ENCODE measurements around the gene CCL8.

The CCL8 gene

DNA sequence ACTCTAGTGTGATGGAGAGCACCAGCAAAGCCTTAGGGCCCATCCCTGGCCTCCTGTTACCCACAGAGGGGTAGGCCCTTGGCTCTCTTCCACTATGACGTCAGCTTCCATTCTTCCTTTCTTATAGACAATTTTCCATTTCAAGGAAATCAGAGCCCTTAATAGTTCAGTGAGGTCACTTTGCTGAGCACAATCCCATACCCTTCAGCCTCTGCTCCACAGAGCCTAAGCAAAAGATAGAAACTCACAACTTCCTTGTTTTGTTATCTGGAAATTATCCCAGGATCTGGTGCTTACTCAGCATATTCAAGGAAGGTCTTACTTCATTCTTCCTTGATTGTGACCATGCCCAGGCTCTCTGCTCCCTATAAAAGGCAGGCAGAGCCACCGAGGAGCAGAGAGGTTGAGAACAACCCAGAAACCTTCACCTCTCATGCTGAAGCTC is at the start of gene CCL8:
CCL8 (plus strand) TSS at position 397 of the 445 bp plus-strand sequence. CDS start 67 bp downstream, outside the sequence.
- DNase-seq (ENCODE audit: low spot score): no peak

GRCh38 chr17:34269969-34270368 is 49.3 kb upstream of the CCL8 start, which contains the start of gene CCL7:
Gene CCL7, plus strand, starts transcription at chr17:34270221. Its CDS starts 70 bp downstream, at chr17:34270291.
- Histone ChIP-seq H3K4me3 (no peak within 1 kb of the TSS), H3K27ac (no peak within 1 kb of the TSS)
- no peak for DNase-seq (ENCODE audit: low spot score)
- TF ChIP-seq, protein P1, sequence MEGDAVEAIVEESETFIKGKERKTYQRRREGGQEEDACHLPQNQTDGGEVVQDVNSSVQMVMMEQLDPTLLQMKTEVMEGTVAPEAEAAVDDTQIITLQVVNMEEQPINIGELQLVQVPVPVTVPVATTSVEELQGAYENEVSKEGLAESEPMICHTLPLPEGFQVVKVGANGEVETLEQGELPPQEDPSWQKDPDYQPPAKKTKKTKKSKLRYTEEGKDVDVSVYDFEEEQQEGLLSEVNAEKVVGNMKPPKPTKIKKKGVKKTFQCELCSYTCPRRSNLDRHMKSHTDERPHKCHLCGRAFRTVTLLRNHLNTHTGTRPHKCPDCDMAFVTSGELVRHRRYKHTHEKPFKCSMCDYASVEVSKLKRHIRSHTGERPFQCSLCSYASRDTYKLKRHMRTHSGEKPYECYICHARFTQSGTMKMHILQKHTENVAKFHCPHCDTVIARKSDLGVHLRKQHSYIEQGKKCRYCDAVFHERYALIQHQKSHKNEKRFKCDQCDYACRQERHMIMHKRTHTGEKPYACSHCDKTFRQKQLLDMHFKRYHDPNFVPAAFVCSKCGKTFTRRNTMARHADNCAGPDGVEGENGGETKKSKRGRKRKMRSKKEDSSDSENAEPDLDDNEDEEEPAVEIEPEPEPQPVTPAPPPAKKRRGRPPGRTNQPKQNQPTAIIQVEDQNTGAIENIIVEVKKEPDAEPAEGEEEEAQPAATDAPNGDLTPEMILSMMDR (IDR thresholded peaks at IDR 0.05): no peak

More for the DNA sequence above, at the start of gene CCL8:
- TF ChIP-seq, protein P1 (IDR thresholded peaks at IDR 0.05): no peak
- Histone ChIP-seq H3K4me3 (no peak within 1 kb of the TSS), H3K27ac (peak within 1 kb of the TSS in 1 of 2 donors; percentile 36)

- no peak overlapping the region for H3K27ac ChIP-seq
- no peak overlapping the region for H3K4me3 ChIP-seq
- no peak for DNase-seq (ENCODE audit: low spot score)
- TF ChIP-seq, protein P1 (IDR thresholded peaks at IDR 0.05): no peak
Measured at GRCh38 chr17:34275881-34276280, 43.4 kb upstream of the CCL8 start.

GRCh38 chr17:34276826-34277225 is 42.4 kb upstream of the CCL8 start:
- TF ChIP-seq, protein P1 (IDR thresholded peaks at IDR 0.05): no peak
- Histone ChIP-seq H3K27ac (no peak overlapping the region), H3K4me3 (no peak overlapping the region)
- no peak for DNase-seq (ENCODE audit: low spot score)

GRCh38 chr17:34283571-34283970 is 35.7 kb upstream of the CCL8 start:
- Histone ChIP-seq H3K4me3 (no peak overlapping the region), H3K27ac (no peak overlapping the region)
- DNase-seq (ENCODE audit: low spot score): no peak
- TF ChIP-seq, protein P1 (IDR thresholded peaks at IDR 0.05): no peak

- TF ChIP-seq, protein P1 (IDR thresholded peaks at IDR 0.05): no peak
- H3K4me3 ChIP-seq: no peak within 1 kb of the TSS
- no peak for DNase-seq (ENCODE audit: low spot score)
- H3K27ac ChIP-seq: no peak within 1 kb of the TSS
Measured at GRCh38 chr17:34285286-34285792, 33.9 kb upstream of the CCL8 start, which contains the start of gene CCL11. Gene CCL11, plus strand, starts transcription at chr17:34285742. Its CDS starts 67 bp downstream, at chr17:34285809.

DNA sequence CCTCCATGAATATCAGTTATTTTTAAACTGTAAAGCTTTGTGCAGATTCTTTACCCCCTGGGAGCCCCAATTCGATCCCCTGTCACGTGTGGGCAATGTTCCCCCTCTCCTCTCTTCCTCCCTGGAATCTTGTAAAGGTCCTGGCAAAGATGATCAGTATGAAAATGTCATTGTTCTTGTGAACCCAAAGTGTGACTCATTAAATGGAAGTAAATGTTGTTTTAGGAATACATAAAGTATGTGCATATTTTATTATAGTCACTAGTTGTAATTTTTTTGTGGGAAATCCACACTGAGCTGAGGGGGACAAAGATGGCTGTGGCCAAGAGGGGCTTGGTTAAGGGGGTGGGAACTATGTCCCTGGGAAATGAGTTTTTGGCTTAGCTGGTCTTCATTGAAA is 31.4 kb upstream of the CCL8 start:
- TF ChIP-seq, protein P1 (IDR thresholded peaks at IDR 0.05): no peak
- peak; percentile 2 for DNase-seq (ENCODE audit: low spot score)
- Histone ChIP-seq H3K4me3 (no peak overlapping the region), H3K27ac (no peak overlapping the region)
